ENCODE data around the gene TMEM132D.

DNA sequence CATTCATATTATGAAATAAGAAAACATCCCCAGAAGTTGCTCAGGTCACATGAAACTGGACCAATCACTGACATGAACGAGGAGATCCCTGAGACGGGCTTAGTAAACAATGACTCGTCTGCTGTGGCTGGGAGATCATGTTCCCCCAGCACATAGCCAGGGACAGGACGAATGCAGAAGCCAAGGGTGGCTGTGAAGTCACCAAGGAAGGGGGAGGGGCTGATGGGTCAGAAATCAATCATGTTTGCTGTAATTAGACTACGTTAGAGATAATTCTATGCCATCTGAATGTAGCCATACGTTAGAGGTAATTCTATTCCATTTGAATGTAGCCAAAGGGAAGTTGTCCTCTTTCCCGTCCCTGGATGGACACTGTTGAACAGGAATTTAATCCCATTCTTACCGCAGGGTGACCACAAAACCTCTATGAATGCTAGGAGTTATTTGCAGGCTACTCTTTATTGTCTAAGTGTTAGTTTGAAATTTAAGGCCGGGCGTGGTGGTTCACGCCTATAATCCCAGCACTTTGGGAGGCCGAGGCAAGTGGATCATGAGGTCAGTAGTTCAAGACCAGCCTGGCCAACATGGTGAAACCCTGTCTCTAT lies 332.9 kb downstream of the TMEM132D start:
- TF ChIP-seq, protein P1, sequence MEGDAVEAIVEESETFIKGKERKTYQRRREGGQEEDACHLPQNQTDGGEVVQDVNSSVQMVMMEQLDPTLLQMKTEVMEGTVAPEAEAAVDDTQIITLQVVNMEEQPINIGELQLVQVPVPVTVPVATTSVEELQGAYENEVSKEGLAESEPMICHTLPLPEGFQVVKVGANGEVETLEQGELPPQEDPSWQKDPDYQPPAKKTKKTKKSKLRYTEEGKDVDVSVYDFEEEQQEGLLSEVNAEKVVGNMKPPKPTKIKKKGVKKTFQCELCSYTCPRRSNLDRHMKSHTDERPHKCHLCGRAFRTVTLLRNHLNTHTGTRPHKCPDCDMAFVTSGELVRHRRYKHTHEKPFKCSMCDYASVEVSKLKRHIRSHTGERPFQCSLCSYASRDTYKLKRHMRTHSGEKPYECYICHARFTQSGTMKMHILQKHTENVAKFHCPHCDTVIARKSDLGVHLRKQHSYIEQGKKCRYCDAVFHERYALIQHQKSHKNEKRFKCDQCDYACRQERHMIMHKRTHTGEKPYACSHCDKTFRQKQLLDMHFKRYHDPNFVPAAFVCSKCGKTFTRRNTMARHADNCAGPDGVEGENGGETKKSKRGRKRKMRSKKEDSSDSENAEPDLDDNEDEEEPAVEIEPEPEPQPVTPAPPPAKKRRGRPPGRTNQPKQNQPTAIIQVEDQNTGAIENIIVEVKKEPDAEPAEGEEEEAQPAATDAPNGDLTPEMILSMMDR (conservative IDR thresholded peaks at IDR 0.05; ENCODE audit: low read depth, low read length), result no peak
- TF ChIP-seq POLR2A (IDR thresholded peaks at IDR 0.05; ENCODE audit: low read depth, low read length) (no peak), MXI1 (IDR thresholded peaks at IDR 0.05; ENCODE audit: borderline replicate concordance, low read depth, low read length) (no peak), SMC3 (IDR thresholded peaks at IDR 0.05; ENCODE audit: low read depth, low read length) (no peak), RCOR1 (IDR thresholded peaks at IDR 0.05; ENCODE audit: insufficient replicate concordance, low read length) (no peak), FOS (IDR thresholded peaks at IDR 0.05; ENCODE audit: low read depth, low read length) (no peak), NFE2L2 (IDR thresholded peaks at IDR 0.05; ENCODE audit: low read depth, low read length) (no peak), CEBPB (IDR thresholded peaks at IDR 0.05; ENCODE audit: low read depth, low read length) (no peak), RFX5 (IDR thresholded peaks at IDR 0.05; ENCODE audit: low read depth, low read length) (no peak), RAD21 (IDR thresholded peaks at IDR 0.05; ENCODE audit: low read length) (no peak), MAFK (IDR thresholded peaks at IDR 0.05; ENCODE audit: low read depth, low read length) (no peak), MAZ (IDR thresholded peaks at IDR 0.05; ENCODE audit: borderline replicate concordance, low read depth, low read length) (no peak)
